PC-3 (cell line): ENCODE results near the gene CD7. TPM values are rescaled to one million over a fixed set of nuclear protein-coding genes. Genes with fewer than 3 reads are reported as not detected.

Source experiments
- ATAC-seq: fragments of 200-7000 bp; cut with Tn5 transposase; 2 replicates; pipeline ENCODE4 v1.9.1; 2020; ENCODE audit warnings: mild to moderate bottlenecking, moderate library complexity
- BruUV-seq: library from RNA; stranded (reverse); fragments of 400-500 nt; replicated peaks from 2 replicates; lab custom pipeline; 2021; lab: Mats Ljungman, UMichigan
- CTCF ChIA-PET: fragments of 300-600 bp; sonication (Branson Sonifier 250); formaldehyde crosslinking; loops from one replicate; lab custom pipeline; 2022; ENCODE audit warnings: antibody characterized with exemption; lab: Charles Lee
- POLR2A ChIA-PET: fragments of 300-600 bp; sonication (Branson Sonifier 250); formaldehyde crosslinking; loops from one replicate; lab custom pipeline; 2022; ENCODE audit warnings: antibody characterized with exemption; ENCODE audit not compliant: unreplicated experiment; lab: Charles Lee
- DNase-seq: peaks from one replicate; pipeline ENCODE4 v3.0.0-alpha.2; 2015
- H2AFZ ChIP-seq: fragments of 300-600 bp; sonication (generic); 2 replicates; pipeline ENCODE4 v1.6.0; 2016; ENCODE audit warnings: antibody characterized with exemption, low read length
- H3F3A ChIP-seq: fragments of 300-600 bp; sonication (generic); one replicate; pipeline ENCODE4 v1.6.0; 2017; ENCODE audit warnings: antibody characterized with exemption, low read length, control low read depth, mild to moderate bottlenecking; ENCODE audit not compliant: unreplicated experiment
- H3K27ac ChIP-seq: fragments of 300-600 bp; sonication (generic); 2 replicates; pipeline ENCODE4 v1.5.1; 2016; ENCODE audit warnings: mild to moderate bottlenecking, low read length
- H3K27me3 ChIP-seq: fragments of 300-600 bp; sonication (generic); 2 replicates; pipeline ENCODE4 v1.6.1; 2016; ENCODE audit warnings: low read length, mixed read lengths
- H3K36me3 ChIP-seq: fragments of 300-600 bp; sonication (generic); 2 replicates; pipeline ENCODE4 v1.6.1; 2016; ENCODE audit warnings: low read depth, mixed run types, low read length, mixed read lengths
- H3K4me1 ChIP-seq: fragments of 300-600 bp; sonication (generic); 2 replicates; pipeline ENCODE4 v1.5.1; 2016; ENCODE audit warnings: low read length; ENCODE audit not compliant: insufficient read depth
- H3K4me2 ChIP-seq: fragments of 300-600 bp; sonication (generic); 2 replicates; pipeline ENCODE4 v1.6.0; 2016; ENCODE audit warnings: low read length
- H3K4me3 ChIP-seq: fragments of 300-600 bp; sonication (generic); 2 replicates; pipeline ENCODE4 v1.5.1; 2016; ENCODE audit warnings: mild to moderate bottlenecking, low read length, mixed read lengths
- H3K79me2 ChIP-seq: fragments of 300-600 bp; sonication (generic); 2 replicates; pipeline ENCODE4 v1.6.1; 2017; ENCODE audit warnings: low read length, mixed read lengths
- H3K9ac ChIP-seq: fragments of 300-600 bp; sonication (generic); 2 replicates; pipeline ENCODE4 v1.6.0; 2016; ENCODE audit warnings: mild to moderate bottlenecking, low read length
- H3K9me2 ChIP-seq: fragments of 300-600 bp; sonication (generic); replicated peaks from 2 replicates; pipeline ENCODE4 v1.6.1; 2016; ENCODE audit warnings: mixed run types, low read length, mixed read lengths
- H3K9me3 ChIP-seq: fragments of 300-600 bp; sonication (generic); 2 replicates; pipeline ENCODE4 v1.6.1; 2016; ENCODE audit warnings: low read length, mixed read lengths
- H4K20me1 ChIP-seq: fragments of 300-600 bp; sonication (generic); 2 replicates; pipeline ENCODE4 v1.6.1; 2016; ENCODE audit warnings: low read length, mixed read lengths
- CTCF ChIP-seq: fragments of 300-600 bp; sonication (generic); conservative IDR thresholded peaks from 2 replicates; pipeline ENCODE4 v1.5.1; 2017; ENCODE audit warnings: antibody characterized with exemption, low read depth, mild to moderate bottlenecking, low read length
- EZH2 ChIP-seq: fragments of 300-600 bp; sonication (generic); IDR thresholded peaks from one replicate; pipeline ENCODE4 v1.6.1; 2017; ENCODE audit warnings: antibody characterized with exemption, mild to moderate bottlenecking, low read length; ENCODE audit not compliant: unreplicated experiment
- EZH2phosphoT487 ChIP-seq: fragments of 300-600 bp; sonication (generic); IDR thresholded peaks from 2 replicates; pipeline ENCODE4 v1.6.1; 2018; ENCODE audit warnings: mild to moderate bottlenecking, antibody characterized with exemption, low read length, borderline replicate concordance
- intact Hi-C: fragments of 100-400 bp; cut with micrococcal nuclease; formaldehyde crosslinking; loops from 2 replicates; pipeline ENCODE4 v1.9.0; 2023
- total RNA-seq: library from RNA; depleted of rRNA; stranded (reverse); fragments of >200 nt; gene quantifications from 2 replicates; pipeline ENCODE4 v1.2.3, GENCODE V29; 2014

CD7 gene
- total RNA-seq, 1 experiment from 2014 or later = 0.15 TPM

- Histone ChIP-seq H3K9me2 (no peaks in the 10 kb centered on the region), H4K20me1 (no peaks in the 10 kb centered on the region), H3K4me1 (peaks cover 51% of the 10 kb centered on the region), H3K27ac (peak overlapping the region; percentile 99), H3K36me3 (no peaks in the 10 kb centered on the region), H3K9ac (peak overlapping the region; percentile 94), H3K4me3 (peak overlapping the region; percentile 69), H3F3A (peaks cover 5% of the 10 kb centered on the region), H3K9me3 (no peaks in the 10 kb centered on the region), H3K79me2 (no peaks in the 10 kb centered on the region), H3K27me3 (no peaks in the 10 kb centered on the region), H3K4me2 (peak overlapping the region; percentile 95), H2AFZ (no peak overlapping the region)
- no peak for ATAC-seq
- intact Hi-C loops = loop anchor here (5.0 kb wide), 1 partner anchor 34 kb away; the partner anchor contains the start of gene SECTM1
- TSS peak; percentile 27 for BruUV-seq
- DNase-seq = no peak
- no peak for TF ChIP-seq EZH2phosphoT487
- no peak for TF ChIP-seq CTCF
- TF ChIP-seq EZH2 = no peak
- ChIA-PET CTCF (interaction anchor here (0.6 to 0.9 kb wide), 5 partner anchors 31 to 229 kb away, joined by 3 read pairs; no protein-coding TSS in a partner anchor), POLR2A (interaction anchor here (0.5 kb wide), 1 partner anchor 34 kb away, joined by 3 read pairs; no protein-coding TSS in a partner anchor)
Measured at GRCh38 chr17:82298538-82299421, 18.6 kb downstream of the CD7 start.

- BruUV-seq = no TSS peak
Measured at GRCh38 chr17:82297714-82298537, 19.5 kb downstream of the CD7 start.

More at GRCh38 chr17:82297714-82298537, 19.5 kb downstream of the CD7 start:
- no peaks in the 10 kb centered on the region for H3K9me2 ChIP-seq
- H3K9me3 ChIP-seq = no peaks in the 10 kb centered on the region
- ATAC-seq = peak; percentile 60
- peaks cover 5% of the 10 kb centered on the region for H3F3A ChIP-seq
- H2AFZ ChIP-seq = no peak overlapping the region
- H4K20me1 ChIP-seq = no peaks in the 10 kb centered on the region
- H3K79me2 ChIP-seq = no peaks in the 10 kb centered on the region
- no peaks in the 10 kb centered on the region for H3K27me3 ChIP-seq
- peak overlapping the region; percentile 95 for H3K4me2 ChIP-seq
- TF ChIP-seq EZH2 = no peak
- TF ChIP-seq EZH2phosphoT487 = peak; percentile 95
- 0 out of 2 replicates have a peak, but pooled peaks have one; percentile 12 for TF ChIP-seq CTCF
- peak overlapping the region; percentile 99 for H3K27ac ChIP-seq
- peak overlapping the region; percentile 94 for H3K9ac ChIP-seq
- peak; percentile 97 for DNase-seq
- H3K4me3 ChIP-seq = peak overlapping the region; percentile 69
- intact Hi-C loops = loop anchor here (2.0 to 5.0 kb wide), 2 partner anchors 34 to 51 kb away; partner anchors contain the start of gene SECTM1
- peaks cover 54% of the 10 kb centered on the region for H3K4me1 ChIP-seq
- ChIA-PET POLR2A (interaction anchor here (0.5 to 0.9 kb wide), 4 partner anchors 9 to 56 kb away, joined by 3 to 5 read pairs (median 3); no protein-coding TSS in a partner anchor), CTCF (interaction anchor here (0.6 to 0.9 kb wide), 5 partner anchors 30 to 230 kb away, joined by 3 read pairs; no protein-coding TSS in a partner anchor)
- no peaks in the 10 kb centered on the region for H3K36me3 ChIP-seq
